MCF 10A (cell line): Measurements from ENCODE around the gene KSR1. TPM values are rescaled to one million over a fixed set of nuclear protein-coding genes. Genes with fewer than 3 reads are reported as not detected.

Experiments
- BruUV-seq: library from RNA; stranded (reverse); fragments of 400-500 nt; replicated peaks from 2 replicates; lab custom pipeline; 2021; lab: Mats Ljungman, UMichigan
- CTCF ChIA-PET: fragments of 300-600 bp; sonication (Branson Sonifier 250); formaldehyde crosslinking; extraction: SDS; loops from one replicate; lab custom pipeline; 2021; ENCODE audit warnings: antibody characterized with exemption, inconsistent platforms; lab: Yijun Ruan, JAX
- POLR2A ChIA-PET: fragments of 300-600, 350-650 bp; sonication (Branson Sonifier 250); formaldehyde crosslinking; extraction: SDS; loops from one replicate; lab custom pipeline; 2020; ENCODE audit warnings: antibody characterized with exemption, inconsistent platforms; lab: Yijun Ruan, JAX
- DNase-seq: peaks from one replicate; pipeline ENCODE4 v3.0.0-alpha.2; 2018; ENCODE audit not compliant: unreplicated experiment
- H3K27ac Mint-ChIP-seq: one replicate; pipeline ENCODE4 v1.8.0; 2022; ENCODE audit warnings: mild to moderate bottlenecking, low read depth, mixed read lengths; ENCODE audit not compliant: unreplicated experiment
- H3K27me3 Mint-ChIP-seq: one replicate; pipeline ENCODE4 v1.8.0; 2022; ENCODE audit warnings: mixed read lengths; ENCODE audit not compliant: insufficient read depth, unreplicated experiment
- H3K36me3 Mint-ChIP-seq: one replicate; pipeline ENCODE4 v1.8.0; 2022; ENCODE audit warnings: mild to moderate bottlenecking, moderate library complexity, mixed read lengths; ENCODE audit not compliant: insufficient read depth, unreplicated experiment
- H3K4me1 Mint-ChIP-seq: one replicate; pipeline ENCODE4 v1.8.0; 2022; ENCODE audit warnings: mixed read lengths; ENCODE audit not compliant: insufficient read depth, unreplicated experiment
- H3K4me3 Mint-ChIP-seq: one replicate; pipeline ENCODE4 v1.8.0; 2022; ENCODE audit warnings: mild to moderate bottlenecking, moderate library complexity, mixed read lengths; ENCODE audit not compliant: unreplicated experiment
- H3K9me3 Mint-ChIP-seq: one replicate; pipeline ENCODE4 v1.8.0; 2022; ENCODE audit warnings: mixed read lengths; ENCODE audit not compliant: unreplicated experiment
- CTCF ChIP-seq: fragments of 200-600 bp; IDR thresholded peaks from one replicate; pipeline ENCODE4 v1.8.0; 2022; ENCODE audit warnings: antibody characterized with exemption, mild to moderate bottlenecking; ENCODE audit not compliant: unreplicated experiment
- intact Hi-C: fragments of 100-400 bp; cut with micrococcal nuclease; formaldehyde crosslinking; loops from 2 replicates; pipeline ENCODE4 v1.14.1; 2022
- total RNA-seq: library from RNA; stranded (reverse); gene quantifications from 2 replicates; pipeline ENCODE4 v1.2.3, GENCODE V29; 2022

The KSR1 gene
- total RNA-seq, 1 experiment from 2014 or later, result 7.2 TPM

- ChIA-PET CTCF (interaction anchor here (0.6 to 1.0 kb wide), 8 partner anchors 22 to 261 kb away, joined by 3 to 4 read pairs (median 3); no protein-coding TSS in a partner anchor), POLR2A (interaction anchor here (0.6 to 0.7 kb wide), 2 partner anchors 28 to 143 kb away, joined by 3 to 4 read pairs; no protein-coding TSS in a partner anchor)
- Mint-ChIP-seq H3K4me3 (peak overlapping the region; percentile 75), H3K36me3 (peaks cover 6% of the 10 kb centered on the region), H3K27ac (no peak overlapping the region), H3K9me3 (no peaks in the 10 kb centered on the region), H3K4me1 (no peaks in the 10 kb centered on the region), H3K27me3 (peaks cover 5% of the 10 kb centered on the region)
- no peak for DNase-seq
- TF ChIP-seq CTCF, result no peak
- intact Hi-C loops, result loop anchor here (10.0 kb wide), 1 partner anchor 97 kb away; no protein-coding TSS in a partner anchor
- no TSS peak for BruUV-seq
These were observed 1.7 kb downstream of the KSR1 start for GRCh38 chr17:27457731-27458523.

- no TSS peak for BruUV-seq
- Mint-ChIP-seq H3K4me1 (no peaks in the 10 kb centered on the region), H3K27me3 (no peaks in the 10 kb centered on the region), H3K9me3 (no peaks in the 10 kb centered on the region), H3K36me3 (peaks cover 6% of the 10 kb centered on the region), H3K27ac (no peak overlapping the region), H3K4me3 (no peak overlapping the region)
- no peak for TF ChIP-seq CTCF
- DNase-seq, result no peak
- intact Hi-C loops, result loop anchor here (10.0 kb wide), 1 partner anchor 96 kb away; no protein-coding TSS in a partner anchor
- ChIA-PET CTCF (interaction anchor here (0.6 to 1.7 kb wide), 8 partner anchors 22 to 196 kb away, joined by 3 to 4 read pairs (median 3); no protein-coding TSS in a partner anchor), POLR2A (interaction anchor here (0.6 kb wide), 1 partner anchor 142 kb away, joined by 3 read pairs; no protein-coding TSS in a partner anchor)
These were observed 2.3 kb downstream of the KSR1 start for GRCh38 chr17:27458524-27458908.

- Mint-ChIP-seq H3K4me1 (no peaks in the 10 kb centered on the region), H3K36me3 (peaks cover 6% of the 10 kb centered on the region), H3K27ac (no peak overlapping the region), H3K27me3 (no peaks in the 10 kb centered on the region), H3K9me3 (no peaks in the 10 kb centered on the region), H3K4me3 (no peak overlapping the region)
- ChIA-PET POLR2A (no interaction called here), CTCF (interaction anchor here (0.6 to 1.7 kb wide), 4 partner anchors 75 to 298 kb away, joined by 3 read pairs; no protein-coding TSS in a partner anchor)
- no TSS peak for BruUV-seq
- intact Hi-C loops, result loop anchor here (10.0 kb wide), 1 partner anchor 95 kb away; no protein-coding TSS in a partner anchor
- DNase-seq, result no peak
- TF ChIP-seq CTCF, result no peak
These were observed 3.2 kb downstream of the KSR1 start for GRCh38 chr17:27459433-27459832.

GRCh38 chr17:27460196-27460725 lies 4.0 kb downstream of the KSR1 start:
- intact Hi-C loops, result no loop called here
- H3K9me3 Mint-ChIP-seq, result no peaks in the 10 kb centered on the region
- no peak overlapping the region for H3K4me3 Mint-ChIP-seq
- H3K27ac Mint-ChIP-seq, result no peak overlapping the region
- no peaks in the 10 kb centered on the region for H3K27me3 Mint-ChIP-seq
- DNase-seq, result no peak
- H3K4me1 Mint-ChIP-seq, result no peaks in the 10 kb centered on the region
- ChIA-PET CTCF (interaction anchor here (0.6 to 1.7 kb wide), 3 partner anchors 119 to 297 kb away, joined by 3 read pairs; no protein-coding TSS in a partner anchor), POLR2A (no interaction called here)
- H3K36me3 Mint-ChIP-seq, result peaks cover 6% of the 10 kb centered on the region
- no TSS peak for BruUV-seq
- TF ChIP-seq CTCF, result no peak
